ENCODE data around the gene TRMT112. TPM values are rescaled to one million over a fixed set of nuclear protein-coding genes. Genes with fewer than 3 reads are reported as not detected.
A peak's percentile ranks its signal among the peaks of the same experiment; 100 is the strongest.

TRMT112 gene
- total RNA-seq, 1 donor from 2014 or later: 126 TPM

- Mint-ChIP-seq H3K27me3 (ENCODE audit: low read depth) (no peaks in the 10 kb centered on the region), H3K4me1 (ENCODE audit: low read depth) (peaks cover 29% of the 10 kb centered on the region), H3K9me3 (ENCODE audit: low read depth) (no peaks in the 10 kb centered on the region), H3K4me3 (ENCODE audit: unreplicated experiment) (no peak overlapping the region), H3K27ac (ENCODE audit: unreplicated experiment) (peak overlapping the region; percentile 99), H3K36me3 (ENCODE audit: low read depth) (peaks cover 14% of the 10 kb centered on the region)
- TF ChIP-seq CTCF (IDR thresholded peaks at IDR 0.05): no peak
- DNase-seq (ENCODE audit: low spot score): no peak
Measured at GRCh38 chr11:64267207-64267945, 50.0 kb downstream of the TRMT112 start.

Small RNA genes within 50 kb of the gene (microRNA-seq; reads per million reads assigned to microRNA genes)
- gene MIR7155 (ENCODE audit: borderline number of aligned reads): not detected

Other genes with a start within 250 kb of the TRMT112 start
- gene MACROD1, start 151.4 kb downstream of the TRMT112 start, total RNA-seq: 15.7 to 20.6 TPM (median 16.9 TPM) in 3 replicates
- gene STIP1, start 131.4 kb downstream of the TRMT112 start, total RNA-seq: 108 to 129 TPM (median 109 TPM) in 3 replicates
- gene FERMT3, start 110.8 kb downstream of the TRMT112 start, total RNA-seq: 1.0 to 1.5 TPM (median 1.5 TPM) in 3 replicates
- gene TRPT1, start 91.4 kb downstream of the TRMT112 start, total RNA-seq: 37.9 to 45.7 TPM (median 42.2 TPM) in 3 replicates
- 42.1 to 56.6 TPM (median 49.9 TPM) in 3 replicates for gene NUDT22, start 91.3 kb downstream of the TRMT112 start, total RNA-seq
- gene DNAJC4, start 87.0 kb downstream of the TRMT112 start, total RNA-seq: 27.0 to 31.6 TPM (median 28.9 TPM) in 3 replicates
- 165 to 209 TPM (median 168 TPM) in 3 replicates for gene VEGFB, start 83.0 kb downstream of the TRMT112 start, total RNA-seq
- gene FKBP2, start 76.5 kb downstream of the TRMT112 start, total RNA-seq: 42.1 to 54.3 TPM (median 43.0 TPM) in 3 replicates
- gene PPP1R14B, start 70.6 kb downstream of the TRMT112 start, total RNA-seq: 280 to 358 TPM (median 322 TPM) in 3 replicates
- 35.5 to 51.4 TPM (median 47.2 TPM) in 3 replicates for gene PLCB3, start 66.0 kb downstream of the TRMT112 start, total RNA-seq
- 55.5 to 58.8 TPM (median 56.8 TPM) in 3 replicates for gene BAD, start 32.9 kb downstream of the TRMT112 start, total RNA-seq
- gene GPR137, start 31.7 kb downstream of the TRMT112 start, total RNA-seq: 57.8 to 64.8 TPM (median 59.2 TPM) in 3 replicates
- 0.22 to 0.39 TPM in 2 of 3 replicates, not detected in the other for gene KCNK4, start 26.3 kb downstream of the TRMT112 start, total RNA-seq
- 0.92 to 1.0 TPM in 2 of 3 replicates, not detected in the other for gene CATSPERZ, start 17.2 kb downstream of the TRMT112 start, total RNA-seq
- 25.6 to 30.7 TPM (median 29.6 TPM) in 3 replicates for gene ESRRA, start 12.0 kb downstream of the TRMT112 start, total RNA-seq
- 181 to 234 TPM (median 232 TPM) in 3 replicates for gene PRDX5, start 562 bp upstream of the TRMT112 start, total RNA-seq
- gene CCDC88B, start 22.6 kb upstream of the TRMT112 start, total RNA-seq: 0.82 to 1.3 TPM (median 0.99 TPM) in 3 replicates
- 32.7 to 43.6 TPM (median 34.9 TPM) in 3 replicates for gene RPS6KA4, start 41.6 kb upstream of the TRMT112 start, total RNA-seq
- 0.15 TPM in 1 of 3 replicates, not detected in the others for gene SLC22A11, start 238.4 kb upstream of the TRMT112 start, total RNA-seq

Data from chondrocyte (in vitro differentiated cells).